ENCODE measurements around the gene PGF.
"Not testable (repeated sequence)": the region's sequence is repeated elsewhere in the genome, so short reads cannot be mapped to it uniquely, and the experiment has no call there.

PGF gene

DNA sequence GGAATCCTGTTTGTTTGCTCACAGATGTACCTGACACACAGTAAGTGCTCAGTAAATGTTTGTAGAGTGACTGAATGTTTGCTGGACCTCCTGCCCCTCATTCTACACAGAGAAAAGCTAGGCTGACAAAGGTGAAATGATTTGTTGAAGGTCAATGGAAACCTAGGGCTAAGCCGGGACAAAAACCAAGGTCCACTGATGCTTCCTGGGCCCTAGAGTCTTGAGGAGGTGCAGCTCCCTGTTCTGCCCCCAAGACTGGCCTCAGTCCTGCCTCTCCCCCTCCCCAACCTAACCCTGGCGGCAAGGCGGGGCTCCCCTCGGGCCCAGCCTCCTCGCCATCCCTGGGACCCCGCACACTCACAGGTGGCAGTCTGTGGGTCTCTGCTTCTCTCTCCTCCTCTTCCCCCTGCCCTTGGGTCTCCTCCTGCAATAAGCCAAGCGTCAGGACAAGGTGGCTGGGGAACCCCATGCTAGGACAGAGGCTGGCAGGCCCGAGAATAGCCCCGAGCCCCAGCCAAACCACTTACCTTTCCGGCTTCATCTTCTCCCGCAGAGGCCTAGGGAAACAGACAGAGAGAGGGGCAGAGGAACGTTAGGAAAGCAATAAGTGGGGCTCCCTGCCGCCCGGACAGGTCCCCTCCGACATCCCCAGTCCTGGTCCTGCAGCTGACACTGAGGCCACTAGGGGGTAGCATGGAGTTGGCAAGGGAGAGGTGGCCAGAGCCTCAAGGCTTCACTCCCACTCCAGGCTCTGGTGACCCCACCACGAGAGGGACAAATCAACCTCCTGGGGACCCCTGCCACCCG, 9.3 kb downstream of the PGF start:
- peak; percentile 99 for FAIRE-seq

DNA sequence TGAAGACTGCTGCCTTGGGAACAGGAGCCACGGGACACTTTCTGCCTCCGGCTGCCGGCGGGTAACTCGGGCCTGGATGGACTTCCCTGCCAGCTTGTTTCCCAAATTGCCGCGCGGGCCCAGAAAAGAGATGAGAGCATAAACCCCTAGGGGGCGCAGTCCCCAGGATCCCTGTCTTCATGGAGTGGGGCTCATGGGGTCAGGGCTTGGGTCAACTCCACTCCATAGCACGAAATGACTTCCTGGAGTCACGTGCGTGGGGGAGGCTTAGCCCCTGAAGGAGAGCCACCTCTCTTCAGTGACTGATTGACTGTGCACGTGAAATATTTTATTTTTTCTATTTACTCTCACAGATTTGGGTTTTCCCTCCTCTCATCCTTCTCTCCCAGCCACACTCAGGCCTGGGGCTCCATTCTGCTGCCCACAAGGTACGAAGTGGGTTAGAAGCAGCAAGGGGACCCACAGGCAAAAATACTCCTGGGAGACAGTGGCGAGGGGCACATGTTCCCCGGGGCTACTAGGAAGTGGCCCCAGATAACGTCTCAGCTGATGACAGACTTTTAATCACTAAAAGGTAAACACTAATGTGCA, 10.0 kb downstream of the PGF start:
- DNase-seq (ENCODE audit: insufficient read length, low spot score): no peak
- peak; percentile 66 for FAIRE-seq

More for the DNA sequence above, 9.3 kb downstream of the PGF start:
- DNase-seq (ENCODE audit: insufficient read length, low spot score): peak; percentile 99

DNA sequence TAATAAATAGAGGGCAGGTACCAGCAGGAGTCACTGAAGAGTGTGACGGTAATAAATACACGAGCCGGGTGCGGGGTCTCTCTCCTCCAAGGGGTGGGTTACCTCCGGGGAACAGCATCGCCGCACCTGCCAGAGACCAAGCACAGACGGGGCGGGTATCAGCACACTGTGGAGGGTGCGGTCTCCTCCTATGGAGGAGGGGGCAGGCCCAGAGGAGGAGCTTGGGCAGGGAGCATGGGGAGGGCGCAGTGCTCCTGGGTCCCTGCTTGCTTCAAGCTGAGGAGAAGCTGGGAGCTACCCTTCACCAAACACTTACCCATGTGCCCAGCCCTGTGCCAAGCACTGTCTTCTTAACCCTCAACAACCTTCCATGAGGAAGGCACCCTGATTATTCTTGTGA, 12.8 kb downstream of the PGF start:
- DNase-seq (ENCODE audit: insufficient read length, low spot score) (no peak), FAIRE-seq (peak; percentile 54)

DNA sequence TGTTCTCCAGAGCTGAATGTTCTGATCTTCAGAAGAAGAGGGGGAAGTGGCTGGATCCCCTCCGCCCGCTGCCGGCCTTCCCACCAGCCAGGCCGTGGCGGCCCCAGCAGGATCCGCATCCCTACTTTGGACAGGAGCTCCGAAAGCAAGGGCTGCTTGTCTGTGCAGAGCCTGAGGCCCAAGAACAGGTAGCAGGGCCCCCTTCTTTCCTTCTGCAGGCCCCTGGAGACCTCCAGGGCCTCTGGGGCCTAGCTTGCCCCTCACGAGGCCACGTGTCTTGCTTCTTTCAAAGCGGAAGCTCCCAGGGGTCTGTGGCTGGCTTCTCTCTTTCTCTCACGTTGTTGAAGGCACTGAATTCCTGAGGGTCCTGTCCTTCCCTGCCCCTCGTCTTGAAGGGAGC, 13.2 kb downstream of the PGF start:
- FAIRE-seq (no peak), DNase-seq (ENCODE audit: insufficient read length, low spot score) (no peak)

DNA sequence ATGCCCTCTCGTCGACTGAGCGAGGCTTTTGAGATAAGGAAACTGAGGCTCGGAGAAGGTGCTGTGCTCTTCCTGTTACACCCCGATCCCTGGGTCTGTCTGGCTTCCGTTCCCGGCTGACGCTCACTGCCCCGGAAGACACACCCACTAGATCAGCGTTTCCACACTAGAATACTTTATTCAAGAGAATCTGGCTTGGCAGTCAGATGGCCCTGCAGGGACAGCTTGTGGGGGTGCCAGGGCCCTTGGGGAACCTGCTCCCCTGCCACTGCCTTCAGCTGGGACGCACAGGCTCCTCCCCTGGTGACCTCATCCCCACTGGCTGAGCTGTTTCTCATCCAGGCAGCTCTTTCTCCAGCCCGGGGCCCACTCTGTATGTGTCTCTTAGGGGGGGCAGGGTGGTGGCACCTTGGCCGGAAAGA, 13.7 kb downstream of the PGF start:
- DNase-seq (ENCODE audit: insufficient read length, low spot score): no peak
- peak; percentile 49 for FAIRE-seq

DNA sequence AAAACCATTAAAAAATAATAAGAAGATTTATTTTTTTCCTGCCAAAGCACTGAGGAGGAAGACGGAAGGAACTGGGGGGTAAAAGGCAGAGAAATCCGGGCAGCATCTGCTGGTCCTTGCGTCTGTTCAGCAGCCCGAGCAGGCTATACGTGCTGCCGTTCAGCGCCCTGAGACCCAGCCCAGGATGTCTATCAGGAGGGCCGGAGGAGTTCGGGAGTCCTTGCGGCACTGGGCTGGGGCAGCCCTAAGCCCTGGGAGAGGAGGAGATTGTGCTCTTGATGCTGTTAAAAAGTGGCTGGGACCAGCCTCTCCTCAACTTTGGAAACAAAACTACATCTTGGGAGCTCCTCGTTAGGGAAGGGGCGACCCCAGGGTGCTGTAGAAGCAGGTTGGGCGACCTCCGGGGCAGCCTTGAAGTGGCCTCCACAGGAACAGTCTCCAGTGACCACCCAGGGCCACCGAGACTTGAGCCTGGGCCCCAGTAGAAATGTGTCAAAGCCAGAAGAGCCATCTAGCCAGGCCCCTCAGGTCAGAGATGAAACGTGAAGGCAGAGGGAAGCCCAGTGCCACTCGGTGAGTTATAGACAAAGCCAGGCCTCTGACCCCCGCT, 14.3 kb downstream of the PGF start:
- no peak for DNase-seq (ENCODE audit: insufficient read length, low spot score)
- FAIRE-seq: peak; percentile 16

DNA sequence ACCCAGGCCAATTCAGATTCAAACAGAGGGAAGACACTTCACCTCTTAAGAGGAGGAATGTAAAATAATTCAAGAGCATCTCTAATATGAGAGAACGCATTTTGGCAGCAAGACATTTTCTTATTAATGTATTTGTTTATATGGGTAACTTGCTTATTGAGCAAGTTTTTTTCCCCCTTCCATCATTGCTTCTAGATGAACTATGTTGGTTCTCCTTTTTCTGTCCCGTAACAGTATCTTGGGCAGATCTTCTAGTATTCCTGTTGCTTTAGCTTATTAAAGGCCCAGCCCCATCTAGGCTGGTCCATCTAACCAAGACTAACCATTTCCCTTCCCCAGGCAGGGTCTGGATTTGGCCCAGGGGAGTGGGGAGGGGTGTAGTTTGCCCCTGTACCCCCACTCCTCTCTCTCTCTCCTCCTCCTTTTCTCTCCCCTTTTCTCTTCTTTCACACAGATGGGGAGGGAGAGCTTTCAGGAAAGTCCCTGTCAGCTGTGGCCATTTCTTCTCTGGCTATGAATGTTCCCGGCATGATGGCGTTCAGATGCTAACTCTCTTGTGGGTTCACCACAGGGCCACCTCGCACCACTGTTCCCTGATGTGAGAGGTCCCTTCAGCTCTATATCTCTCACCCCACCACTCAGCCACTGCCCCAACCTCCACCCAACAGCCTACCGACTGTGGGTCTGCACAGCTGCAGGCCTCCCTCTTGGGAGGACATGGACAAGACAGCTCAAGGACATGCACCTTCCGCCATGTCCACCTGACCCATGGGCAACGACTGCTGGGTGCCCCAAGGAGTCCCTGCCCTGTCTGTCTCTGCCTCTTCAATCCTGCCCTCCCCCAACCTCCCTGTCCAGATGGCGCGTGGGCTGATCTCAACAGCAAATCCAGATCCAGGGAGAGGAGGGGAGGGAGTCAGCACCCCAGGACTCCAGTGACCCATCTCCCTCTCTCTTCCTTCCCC, 16.6 kb downstream of the PGF start:
- DNase-seq (ENCODE audit: insufficient read length, low spot score) (no peak), FAIRE-seq (peak; percentile 81)

DNA sequence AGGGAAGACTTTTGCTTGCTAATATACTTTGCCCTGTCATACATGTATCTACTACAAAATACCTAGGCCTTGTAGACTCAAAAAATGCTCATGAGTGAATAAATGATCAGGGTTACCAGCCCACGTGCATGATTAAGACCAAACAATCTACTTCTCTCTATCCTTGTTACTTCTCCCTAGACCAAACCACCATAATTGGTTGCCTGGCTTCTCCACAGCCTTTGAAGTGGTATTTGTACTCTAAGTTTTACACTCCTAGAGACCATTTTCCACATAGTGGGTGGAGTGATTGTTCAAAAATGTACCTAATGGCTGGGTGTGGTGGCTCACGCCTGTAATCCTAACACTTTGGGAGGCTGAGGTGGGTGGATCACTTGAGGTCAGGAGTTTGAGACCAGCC, 18.2 kb downstream of the PGF start:
- FAIRE-seq: peak; percentile 42
- no peak for DNase-seq (ENCODE audit: insufficient read length, low spot score)

DNA sequence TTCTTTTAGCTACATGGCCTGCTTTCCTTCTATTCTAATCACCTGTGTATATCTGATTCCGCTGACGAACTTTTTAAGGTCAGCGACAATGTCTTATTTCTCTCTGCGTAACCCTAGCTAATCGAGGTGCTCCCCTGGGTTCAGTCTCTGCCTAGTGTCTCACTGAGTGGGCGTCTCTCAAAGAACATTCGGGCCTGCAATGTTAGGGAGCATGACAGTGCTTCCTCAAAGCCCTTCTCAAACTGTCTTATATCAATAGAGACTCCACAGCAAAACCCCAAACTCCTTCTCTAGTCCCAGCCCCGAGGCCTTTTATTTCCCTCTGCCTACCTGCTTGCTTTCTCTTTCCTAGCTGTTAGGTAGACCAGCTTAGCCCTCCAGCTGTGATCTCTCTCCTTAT, 18.7 kb downstream of the PGF start:
- DNase-seq (ENCODE audit: insufficient read length, low spot score): no peak

DNA sequence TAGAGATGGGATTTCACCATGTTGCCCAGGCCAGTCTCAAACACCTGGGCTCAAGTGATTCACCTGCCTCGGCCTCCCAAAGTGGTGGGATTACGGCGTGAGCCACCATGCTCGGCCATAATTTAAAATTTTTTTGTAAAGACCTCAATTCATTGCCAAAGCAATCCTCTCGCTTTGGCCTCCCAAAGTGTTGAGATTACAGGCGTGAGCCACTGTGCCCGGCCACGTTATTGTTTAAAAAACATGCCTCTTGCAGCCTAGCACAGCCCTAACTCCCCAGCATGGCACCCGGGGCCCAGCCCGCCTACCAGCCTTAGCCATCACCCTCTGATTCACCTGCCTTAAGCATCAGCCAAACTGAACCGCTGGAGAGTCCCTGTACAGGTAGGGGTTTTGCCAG, 19.2 kb downstream of the PGF start:
- DNase-seq (ENCODE audit: insufficient read length, low spot score) (no peak), FAIRE-seq (no peak)

More for the DNA sequence above, 18.7 kb downstream of the PGF start:
- no peak for FAIRE-seq

DNA sequence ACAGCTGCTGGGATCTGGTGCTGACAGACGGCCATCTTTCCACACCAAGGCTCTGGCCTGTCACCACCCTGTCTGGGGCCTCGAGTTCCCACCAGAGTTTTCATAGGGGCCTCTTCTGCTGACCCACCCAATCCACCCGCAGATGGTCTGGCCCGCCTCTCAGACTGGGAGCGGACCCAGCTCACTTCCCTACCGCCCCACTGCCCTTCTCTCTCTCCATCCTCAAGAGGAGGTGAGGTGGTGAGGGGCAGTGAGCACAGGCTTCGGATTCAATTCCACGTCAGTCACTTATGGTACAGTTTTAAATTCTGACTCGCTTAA, 20.1 kb downstream of the PGF start:
- DNase-seq (ENCODE audit: insufficient read length, low spot score) (no peak), FAIRE-seq (peak; percentile 4)

DNA sequence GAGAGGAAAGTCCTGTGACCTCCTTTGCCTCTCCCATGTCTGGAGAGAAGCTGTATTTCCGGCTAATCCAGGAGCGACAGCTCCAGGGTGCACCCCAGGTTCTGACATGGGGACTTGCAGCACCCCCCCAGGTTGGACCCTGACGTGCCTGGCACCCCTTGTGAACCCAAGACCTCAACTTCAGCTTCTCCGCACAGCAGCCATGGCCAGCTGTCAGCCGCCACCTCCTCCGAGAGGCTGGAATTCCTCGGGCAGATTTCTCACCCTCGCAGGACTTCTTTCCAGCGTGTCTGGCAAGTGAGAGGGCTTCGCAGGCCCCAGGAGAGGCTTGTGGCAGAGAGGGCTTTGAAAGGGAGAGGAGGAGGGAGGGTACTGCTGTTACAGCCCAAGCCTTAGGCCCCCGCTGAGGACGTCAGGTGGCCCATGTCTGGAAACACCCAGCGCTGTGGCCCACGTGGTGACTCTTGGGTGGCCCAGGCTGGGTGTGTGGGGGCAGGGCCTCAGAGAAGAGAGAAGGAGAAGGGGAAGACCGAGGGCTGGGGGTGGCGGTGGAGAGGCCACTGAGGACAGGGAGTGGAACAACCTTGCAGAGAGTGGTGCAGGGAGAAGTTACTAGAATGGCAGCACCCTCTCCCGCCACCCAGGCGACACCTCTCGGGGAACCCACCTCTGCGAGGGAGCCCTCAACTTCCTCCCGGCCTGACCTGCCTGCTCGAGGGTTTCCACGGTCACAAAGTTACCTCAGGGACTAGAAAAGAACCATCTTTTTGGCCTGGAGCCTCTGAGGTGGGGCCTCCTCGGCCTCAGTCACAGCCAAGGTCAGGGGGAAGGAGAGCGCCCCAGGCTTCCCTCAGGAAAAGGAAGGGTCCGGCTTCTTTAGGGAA, 20.7 kb downstream of the PGF start:
- DNase-seq (ENCODE audit: insufficient read length, low spot score) (no peak), FAIRE-seq (no peak)

DNA sequence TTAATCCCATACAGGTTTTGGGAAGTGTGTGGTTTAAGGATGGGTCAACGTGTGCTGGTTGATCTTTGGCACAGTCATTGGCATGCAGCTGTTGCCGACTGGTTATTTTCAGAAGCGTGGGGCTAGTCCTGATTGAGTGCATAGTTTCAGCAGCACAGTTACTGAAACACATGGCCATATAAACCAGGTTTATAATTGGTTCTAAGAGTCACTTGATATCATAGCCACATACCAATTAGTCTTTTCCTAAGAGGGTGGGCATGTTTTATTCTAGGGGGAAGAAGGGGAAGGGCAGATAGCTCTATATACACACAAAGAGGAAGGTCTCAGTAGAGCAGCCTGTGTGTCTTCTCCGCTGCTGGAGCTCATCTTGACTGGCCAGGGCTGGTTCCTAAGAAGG, 21.4 kb downstream of the PGF start:
- FAIRE-seq: peak; percentile 81

DNA sequence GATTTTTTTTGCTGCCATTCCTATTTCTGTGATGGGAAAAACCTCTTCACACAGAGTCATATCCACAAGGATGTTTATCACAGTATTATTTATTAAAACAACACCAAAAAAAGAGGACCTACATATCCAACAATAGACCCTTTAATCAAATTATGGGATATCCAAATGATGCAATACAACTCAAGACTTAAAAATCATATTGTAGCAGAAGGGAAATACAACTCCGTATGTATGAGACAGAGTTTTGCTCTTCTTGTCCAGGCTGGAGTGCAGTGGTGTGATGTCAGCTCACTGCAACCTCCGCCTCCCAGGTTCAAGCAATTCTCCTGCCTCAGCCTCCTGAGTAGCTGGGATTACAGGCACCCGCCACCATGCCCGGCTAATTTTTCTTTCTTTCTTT, 22.5 kb downstream of the PGF start:
- DNase-seq (ENCODE audit: insufficient read length, low spot score); FAIRE-seq: not testable (repeated sequence)

More for the DNA sequence above, 21.4 kb downstream of the PGF start:
- no peak for DNase-seq (ENCODE audit: insufficient read length, low spot score)

DNA sequence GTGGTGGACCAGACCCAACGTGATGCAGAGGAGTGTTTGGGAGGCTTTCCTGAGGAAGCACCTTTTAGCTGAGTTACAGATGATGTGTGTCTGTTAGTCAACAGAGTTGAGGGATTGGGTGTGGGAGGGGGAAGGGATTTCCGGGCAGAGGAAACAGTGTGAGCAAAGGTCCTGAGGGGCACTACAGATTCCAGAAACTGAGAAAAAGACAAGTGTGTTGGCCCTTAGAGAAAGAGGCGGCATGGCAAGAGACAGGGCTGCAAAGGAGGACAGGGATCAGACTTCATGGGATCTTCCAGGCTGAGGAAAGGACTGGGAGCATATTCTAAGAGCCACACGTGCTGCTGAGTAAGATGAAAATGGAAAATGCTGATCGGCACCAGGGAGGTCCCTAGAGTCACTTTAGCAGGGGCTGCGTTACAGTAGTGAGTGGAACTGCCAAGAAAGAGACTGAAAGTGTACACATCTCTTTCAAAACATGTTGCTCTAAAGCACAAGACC, 22.9 kb downstream of the PGF start:
- no peak for DNase-seq (ENCODE audit: insufficient read length, low spot score)
- peak; percentile 48 for FAIRE-seq

DNA sequence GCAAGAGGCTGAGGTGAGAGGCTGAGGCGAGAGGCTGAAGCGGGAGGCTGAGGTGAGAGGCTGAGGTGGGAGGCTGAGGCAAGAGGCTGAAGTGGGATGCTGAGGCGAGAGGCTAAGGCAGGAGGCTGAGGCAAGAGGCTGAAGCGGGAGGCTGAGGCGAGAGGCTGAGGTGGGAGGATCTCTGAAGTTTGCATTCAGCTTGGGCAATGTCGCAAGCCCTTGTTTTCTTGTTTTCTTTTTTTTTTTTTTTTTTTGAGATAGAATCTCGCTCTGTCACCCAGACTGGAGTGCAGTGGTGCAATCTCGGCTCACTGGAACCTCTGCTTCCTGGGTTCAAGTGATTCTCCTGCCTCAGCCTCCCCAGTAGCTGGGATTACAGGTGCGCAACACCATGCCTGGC, 23.7 kb downstream of the PGF start:
- DNase-seq (ENCODE audit: insufficient read length, low spot score); FAIRE-seq: not testable (repeated sequence)

DNA sequence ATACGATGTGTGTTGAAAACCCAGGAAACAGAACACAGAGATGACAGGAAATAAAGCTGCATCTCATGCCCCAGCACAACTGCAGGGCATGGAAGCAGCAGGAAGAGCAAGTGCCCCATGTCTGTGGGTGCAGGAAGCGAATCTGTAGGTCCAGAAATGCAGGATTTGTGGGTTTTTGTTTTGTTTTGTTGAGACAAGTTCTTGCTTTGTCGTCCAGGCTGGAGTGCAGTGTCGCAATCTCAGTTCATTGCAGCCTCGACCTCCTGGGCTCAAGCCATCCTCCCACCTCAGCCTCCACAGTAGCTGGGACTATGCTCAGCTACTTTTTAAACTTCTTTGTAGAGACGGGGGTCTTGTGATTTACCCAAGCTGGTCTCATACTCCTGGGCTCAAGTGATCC, 26.2 kb downstream of the PGF start:
- DNase-seq (ENCODE audit: insufficient read length, low spot score) (no peak), FAIRE-seq (peak; percentile 80)

DNA sequence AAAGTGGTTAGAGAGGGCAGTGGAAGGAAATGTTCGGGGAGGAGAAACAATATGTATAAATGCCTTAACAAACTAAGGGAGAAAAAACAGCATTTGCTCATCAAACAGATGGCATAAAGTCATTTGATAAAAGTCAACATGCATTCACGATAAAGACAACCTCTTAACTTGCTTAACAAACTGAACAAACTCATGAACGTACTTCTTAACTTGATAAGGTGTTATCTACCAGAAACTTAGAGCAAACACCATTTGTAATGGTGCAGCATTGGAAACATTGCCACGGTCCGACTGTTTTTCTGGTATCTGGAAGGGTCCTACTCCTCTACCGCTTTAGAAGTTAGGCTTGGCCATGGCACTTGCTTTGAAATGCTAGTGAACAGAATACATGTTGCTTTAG, 28.2 kb downstream of the PGF start:
- DNase-seq (ENCODE audit: insufficient read length, low spot score): no peak
- FAIRE-seq: peak; percentile 80

DNA sequence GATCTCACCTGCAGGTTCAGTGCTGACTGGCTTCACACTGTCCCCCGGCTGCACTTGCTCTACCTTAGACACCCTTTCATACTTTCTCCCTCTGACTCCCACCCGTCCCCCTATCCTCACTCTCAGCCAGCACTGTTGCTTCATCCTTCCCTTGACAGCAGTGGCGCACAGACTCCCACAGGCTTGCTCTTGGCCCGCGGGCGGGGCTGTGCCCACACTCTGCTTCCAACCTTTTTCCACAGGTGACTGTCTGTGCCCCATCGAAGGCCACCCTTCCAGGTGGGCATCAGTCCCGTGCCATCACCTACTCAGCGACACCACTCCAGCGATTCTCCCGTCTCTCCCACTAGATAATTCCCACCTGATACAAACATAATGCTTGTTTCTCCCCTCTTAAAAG, 31.3 kb downstream of the PGF start:
- peak; percentile 92 for FAIRE-seq
- no peak for DNase-seq (ENCODE audit: insufficient read length, low spot score)
